Osteoblast (primary cell): Measurements from ENCODE around the gene PHYKPL. TPM values are rescaled to one million over a fixed set of nuclear protein-coding genes. Genes with fewer than 3 reads are reported as not detected.

Experiments used
- DNase-seq: peaks from one replicate; pipeline ENCODE4 v3.0.0; 2011; ENCODE audit warnings: low spot score, mixed read lengths; ENCODE audit not compliant: insufficient read length; ENCODE audit errors: missing footprints
- H2AFZ ChIP-seq: 2 replicates; pipeline ENCODE4 v1.6.0; 2011; ENCODE audit warnings: mild to moderate bottlenecking, low read length
- H3K27ac ChIP-seq: 2 replicates; pipeline ENCODE4 v1.5.1; 2011; ENCODE audit warnings: mild to moderate bottlenecking, low read depth, low read length, moderate library complexity
- H3K27me3 ChIP-seq: 2 replicates; pipeline ENCODE4 v1.6.0; 2012; ENCODE audit warnings: mild to moderate bottlenecking, control low read depth, inconsistent platforms, low read length, moderate library complexity; ENCODE audit not compliant: insufficient read depth
- H3K36me3 ChIP-seq: 2 replicates; pipeline ENCODE4 v1.5.1; 2011; ENCODE audit warnings: mild to moderate bottlenecking, low read length, control low read depth, moderate library complexity; ENCODE audit not compliant: insufficient read depth
- H3K4me1 ChIP-seq: 2 replicates; pipeline ENCODE4 v1.5.1; 2011; ENCODE audit warnings: mild to moderate bottlenecking, low read length, control low read depth, moderate library complexity; ENCODE audit not compliant: insufficient read depth
- H3K4me2 ChIP-seq: 2 replicates; pipeline ENCODE4 v1.6.0; 2011; ENCODE audit warnings: mild to moderate bottlenecking, low read length; ENCODE audit not compliant: insufficient read depth
- H3K4me3 ChIP-seq: fragments of 200-600 bp; sonication (generic); 3 replicates; pipeline ENCODE4 v1.5.1; 2012; ENCODE audit warnings: mild to moderate bottlenecking, low read length, inconsistent platforms; ENCODE audit not compliant: insufficient read depth
- H3K79me2 ChIP-seq: 2 replicates; pipeline ENCODE4 v1.6.0; 2012; ENCODE audit warnings: mild to moderate bottlenecking, low read length, control low read depth, inconsistent platforms; ENCODE audit not compliant: insufficient read depth
- H3K9me3 ChIP-seq: 2 replicates; pipeline ENCODE4 v1.5.1; 2011; ENCODE audit warnings: low read depth, low read length, control low read depth
- H4K20me1 ChIP-seq: 2 replicates; pipeline ENCODE4 v1.6.0; 2012; ENCODE audit warnings: mild to moderate bottlenecking, low read length, control low read depth; ENCODE audit not compliant: insufficient read depth
- total RNA-seq: library from RNA; depleted of rRNA; stranded (reverse); fragments of >200 nt; gene quantifications from 2 replicates; pipeline ENCODE4 v1.2.3, GENCODE V29; 2012
- TF ChIP-seq, protein P1 (sequence below): IDR thresholded peaks from 2 replicates; pipeline ENCODE4 v1.5.1; 2011; ENCODE audit warnings: mild to moderate bottlenecking, low read depth, low read length, moderate library complexity; ENCODE audit errors: extremely low read depth

The PHYKPL gene
- total RNA-seq, 1 donor, result 35.1 TPM

DNA sequence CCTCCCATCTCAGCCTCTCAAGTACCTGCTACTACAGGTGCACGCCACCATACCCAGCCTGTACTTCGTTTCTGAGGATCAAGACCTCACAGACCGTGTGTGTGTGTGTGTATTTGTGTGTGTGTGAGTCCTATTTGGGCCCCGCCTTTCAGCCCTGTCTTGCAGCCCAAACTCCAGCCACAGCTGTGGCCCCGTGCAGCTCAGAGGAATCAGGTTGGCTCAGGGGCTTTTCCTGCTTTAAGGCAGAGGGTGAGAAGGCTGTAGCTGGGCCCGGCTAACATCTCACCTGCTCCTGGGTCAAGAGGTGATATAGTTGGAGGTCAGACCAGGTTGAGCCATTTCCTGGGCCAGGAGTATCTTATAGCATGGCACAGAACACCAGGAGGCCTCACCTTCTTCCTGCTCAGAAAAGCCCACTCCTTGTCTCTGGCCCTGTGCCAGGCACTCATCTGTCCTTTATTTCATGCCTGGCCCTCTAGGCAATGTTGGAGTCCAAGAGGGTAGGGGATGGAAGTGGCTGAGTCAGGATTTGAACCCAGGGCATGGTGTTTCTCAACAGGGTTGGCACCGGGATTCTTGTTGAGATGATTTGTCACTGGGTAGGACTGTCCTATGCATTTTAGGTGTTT lies 1.6 kb upstream of the PHYKPL start:
- Histone ChIP-seq H3K4me1 (peaks cover 24% of the 10 kb centered on the region), H3K9me3 (no peaks in the 10 kb centered on the region)

DNA sequence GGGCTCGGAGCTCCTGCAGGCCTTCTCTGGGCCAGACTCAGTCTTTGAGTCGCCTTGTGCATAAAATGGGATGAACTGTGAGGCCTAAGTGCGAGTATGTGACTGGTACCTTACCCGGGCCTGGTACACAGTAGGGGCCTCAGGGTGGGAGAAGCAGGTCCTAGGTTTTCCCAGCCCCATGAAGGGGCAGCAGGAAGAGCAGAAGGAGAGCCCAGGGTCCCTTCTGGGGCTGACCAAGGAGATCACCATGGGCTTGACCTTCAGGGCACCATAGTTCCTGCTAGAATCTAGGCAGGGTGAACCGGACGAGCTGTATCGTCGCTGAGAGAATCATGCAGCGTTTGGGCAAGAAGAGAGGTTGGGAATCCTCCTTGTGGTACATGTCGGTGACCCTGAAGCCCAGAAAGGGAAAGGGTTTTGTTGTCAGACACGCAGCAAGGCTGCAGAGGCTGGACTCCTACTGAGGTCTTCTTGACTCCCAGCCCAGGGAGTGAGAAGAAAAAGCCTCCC lies 373 bp upstream of the PHYKPL start:
- H3K27ac ChIP-seq, result peak overlapping the region; percentile 58

More for the DNA sequence above, 1.6 kb upstream of the PHYKPL start:
- Histone ChIP-seq H4K20me1 (peaks cover 7% of the 10 kb centered on the region), H3K4me2 (no peak overlapping the region), H3K36me3 (peaks cover 10% of the 10 kb centered on the region), H3K79me2 (peaks cover 29% of the 10 kb centered on the region), H2AFZ (no peak overlapping the region), H3K27ac (no peak overlapping the region), H3K27me3 (no peaks in the 10 kb centered on the region), H3K4me3 (no peak overlapping the region)
- TF ChIP-seq, protein P1, sequence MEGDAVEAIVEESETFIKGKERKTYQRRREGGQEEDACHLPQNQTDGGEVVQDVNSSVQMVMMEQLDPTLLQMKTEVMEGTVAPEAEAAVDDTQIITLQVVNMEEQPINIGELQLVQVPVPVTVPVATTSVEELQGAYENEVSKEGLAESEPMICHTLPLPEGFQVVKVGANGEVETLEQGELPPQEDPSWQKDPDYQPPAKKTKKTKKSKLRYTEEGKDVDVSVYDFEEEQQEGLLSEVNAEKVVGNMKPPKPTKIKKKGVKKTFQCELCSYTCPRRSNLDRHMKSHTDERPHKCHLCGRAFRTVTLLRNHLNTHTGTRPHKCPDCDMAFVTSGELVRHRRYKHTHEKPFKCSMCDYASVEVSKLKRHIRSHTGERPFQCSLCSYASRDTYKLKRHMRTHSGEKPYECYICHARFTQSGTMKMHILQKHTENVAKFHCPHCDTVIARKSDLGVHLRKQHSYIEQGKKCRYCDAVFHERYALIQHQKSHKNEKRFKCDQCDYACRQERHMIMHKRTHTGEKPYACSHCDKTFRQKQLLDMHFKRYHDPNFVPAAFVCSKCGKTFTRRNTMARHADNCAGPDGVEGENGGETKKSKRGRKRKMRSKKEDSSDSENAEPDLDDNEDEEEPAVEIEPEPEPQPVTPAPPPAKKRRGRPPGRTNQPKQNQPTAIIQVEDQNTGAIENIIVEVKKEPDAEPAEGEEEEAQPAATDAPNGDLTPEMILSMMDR, result no peak
- peak; percentile 58 for DNase-seq

GRCh38 chr5:178231539-178232123 lies 971 bp downstream of the PHYKPL start:
- peaks cover 46% of the 10 kb centered on the region for H3K79me2 ChIP-seq
- peak overlapping the region; percentile 76 for H3K27ac ChIP-seq
- peaks cover 22% of the 10 kb centered on the region for H3K4me1 ChIP-seq
- peak; percentile 82 for DNase-seq
- H3K4me2 ChIP-seq, result peak overlapping the region; percentile 81
- no peaks in the 10 kb centered on the region for H3K27me3 ChIP-seq
- peaks cover 19% of the 10 kb centered on the region for H4K20me1 ChIP-seq
- H3K4me3 ChIP-seq, result peak overlapping the region; percentile 91
- TF ChIP-seq, protein P1, result no peak
- peaks cover 20% of the 10 kb centered on the region for H3K36me3 ChIP-seq
- no peaks in the 10 kb centered on the region for H3K9me3 ChIP-seq
- peak overlapping the region; percentile 66 for H2AFZ ChIP-seq

More for the DNA sequence above, 373 bp upstream of the PHYKPL start:
- H3K79me2 ChIP-seq, result peaks cover 35% of the 10 kb centered on the region
- no peaks in the 10 kb centered on the region for H3K27me3 ChIP-seq
- peak overlapping the region; percentile 83 for H2AFZ ChIP-seq
- TF ChIP-seq, protein P1, result no peak
- peak overlapping the region; percentile 81 for H3K4me2 ChIP-seq
- peak overlapping the region; percentile 91 for H3K4me3 ChIP-seq
- H3K4me1 ChIP-seq, result peaks cover 24% of the 10 kb centered on the region
- no peaks in the 10 kb centered on the region for H3K9me3 ChIP-seq
- H4K20me1 ChIP-seq, result peaks cover 10% of the 10 kb centered on the region
- DNase-seq, result peak; percentile 78
- H3K36me3 ChIP-seq, result peaks cover 16% of the 10 kb centered on the region

GRCh38 chr5:178230879-178231538 lies 1.6 kb downstream of the PHYKPL start:
- Histone ChIP-seq H3K9me3 (no peaks in the 10 kb centered on the region), H3K27ac (peak overlapping the region; percentile 76), H3K79me2 (peaks cover 48% of the 10 kb centered on the region), H3K4me1 (peaks cover 20% of the 10 kb centered on the region), H3K4me3 (peak overlapping the region; percentile 91), H2AFZ (no peak overlapping the region), H4K20me1 (peaks cover 19% of the 10 kb centered on the region), H3K4me2 (peak overlapping the region; percentile 81), H3K36me3 (peaks cover 20% of the 10 kb centered on the region), H3K27me3 (no peaks in the 10 kb centered on the region)
- peak; percentile 95 for DNase-seq
- TF ChIP-seq, protein P1, result no peak
